ENCODE data around the gene PLAAT5.
"Not testable (repeated sequence)": the region's sequence is repeated elsewhere in the genome, so short reads cannot be mapped to it uniquely, and the experiment has no call there.

The PLAAT5 gene

DNA sequence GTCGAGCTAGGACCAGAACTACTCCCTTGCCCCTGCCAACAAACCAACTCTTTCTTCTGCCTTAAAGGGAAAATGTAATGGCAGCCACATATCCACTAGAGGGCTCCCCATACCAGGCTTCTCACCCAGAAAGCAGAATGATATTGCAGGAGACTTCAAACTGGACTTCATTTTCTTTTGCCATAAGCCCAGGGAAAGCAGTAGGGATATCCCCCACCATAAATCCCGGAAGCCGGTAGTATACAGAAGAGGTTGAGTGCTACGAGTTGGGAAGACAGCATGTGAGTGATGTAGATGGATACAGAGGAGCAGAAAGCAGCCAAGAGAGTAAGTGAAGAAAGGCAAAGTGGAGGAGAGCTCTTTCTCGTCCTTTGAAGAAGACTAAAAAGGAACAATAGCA lies 12.1 kb downstream of the PLAAT5 start:
- DNase-seq (ENCODE audit: low read depth): peak; percentile 83

- DNase-seq (ENCODE audit: low read depth): no peak
These were observed 14.3 kb downstream of the PLAAT5 start for GRCh38 chr11:63476618-63477017.

DNA sequence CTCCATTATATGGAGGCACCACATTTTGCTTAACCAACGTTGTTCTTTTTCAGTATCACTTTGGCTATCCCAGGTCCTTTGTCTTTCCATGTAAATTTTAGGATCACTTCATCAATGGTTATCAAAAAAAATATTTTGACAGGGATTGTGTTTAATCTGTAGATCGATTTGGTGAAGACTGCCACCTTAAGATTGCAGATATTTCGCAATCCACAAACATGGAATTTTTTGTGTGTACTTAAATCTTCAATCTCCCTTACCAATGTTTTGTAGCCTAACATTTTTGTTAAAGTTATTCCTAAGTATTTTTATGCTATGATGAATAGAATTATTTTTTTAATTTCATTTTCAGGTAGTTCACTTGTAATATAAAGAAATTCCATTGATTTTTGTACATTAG lies 18.6 kb downstream of the PLAAT5 start:
- no peak for DNase-seq (ENCODE audit: low read depth)

GRCh38 chr11:63470311-63470710 lies 20.7 kb downstream of the PLAAT5 start:
- no peak for DNase-seq (ENCODE audit: low read depth)

- DNase-seq (ENCODE audit: low read depth): no peak
These were observed 28.8 kb downstream of the PLAAT5 start for GRCh38 chr11:63462137-63462536.

- DNase-seq (ENCODE audit: low read depth): no peak
These were observed 31.4 kb downstream of the PLAAT5 start for GRCh38 chr11:63459586-63459985.

- no peak for DNase-seq (ENCODE audit: low read depth)
These were observed 42.3 kb downstream of the PLAAT5 start for GRCh38 chr11:63448646-63449045.

DNA sequence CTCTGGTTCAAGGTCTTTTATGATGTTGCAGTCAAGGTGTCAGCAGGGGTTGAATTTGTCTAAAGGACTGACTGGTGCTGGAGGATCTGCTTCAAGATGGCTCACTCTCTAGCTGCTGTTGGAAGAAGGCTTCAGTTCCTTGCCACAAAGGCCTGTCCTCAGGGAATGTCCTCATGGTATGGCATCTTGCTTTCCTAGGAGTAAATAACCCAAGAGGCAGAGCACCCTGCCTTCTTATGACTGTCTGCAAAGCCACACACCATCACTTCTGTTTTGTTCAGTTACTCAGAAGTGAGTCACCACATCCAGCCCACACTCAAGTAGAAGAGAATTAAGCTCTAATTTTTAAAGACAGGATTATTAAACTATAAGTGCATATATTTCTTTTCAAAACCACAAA lies 45.2 kb downstream of the PLAAT5 start:
- peak; percentile 65 for DNase-seq (ENCODE audit: low read depth)

DNA sequence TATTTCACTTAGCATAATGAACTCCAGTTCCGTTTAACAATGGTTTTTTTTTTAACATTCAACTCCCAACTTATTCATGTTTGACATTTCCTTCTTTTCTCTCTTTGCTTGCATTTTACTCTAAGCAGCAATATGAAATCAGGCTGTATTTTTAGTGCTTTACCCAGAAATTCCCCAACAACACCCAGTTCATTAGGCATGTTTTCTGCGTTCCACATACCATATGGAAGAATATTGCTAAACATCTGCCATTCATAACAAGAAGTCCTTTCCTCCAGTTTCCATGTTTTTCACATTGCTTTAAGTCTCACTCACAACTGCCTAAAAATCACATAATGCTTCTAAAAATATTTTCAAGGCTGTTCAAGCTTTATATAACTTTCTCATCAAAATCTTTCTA lies 45.8 kb downstream of the PLAAT5 start:
- DNase-seq (ENCODE audit: low read depth): no peak

DNA sequence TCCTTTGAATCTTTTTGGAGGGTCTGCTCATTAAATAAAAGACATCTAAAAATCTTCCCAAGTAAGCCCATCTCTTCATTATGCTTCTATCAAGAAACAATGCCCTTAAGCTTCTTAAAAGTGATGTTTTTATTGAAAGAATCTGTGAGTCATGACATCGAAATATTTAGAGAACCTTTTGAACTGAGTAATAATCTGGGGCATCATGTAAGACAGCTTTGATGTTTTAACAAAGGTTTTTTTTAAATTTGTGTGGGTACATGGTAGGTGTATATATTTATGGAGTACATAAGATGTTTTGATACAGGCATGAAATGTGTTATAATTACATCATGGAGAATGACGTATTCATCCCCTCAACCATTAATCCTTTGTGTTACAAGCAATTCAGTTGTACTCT lies 46.8 kb downstream of the PLAAT5 start:
- DNase-seq (ENCODE audit: low read depth): peak; percentile 10

GRCh38 chr11:63443714-63444113 lies 47.3 kb downstream of the PLAAT5 start:
- DNase-seq (ENCODE audit: low read depth): no peak

DNA sequence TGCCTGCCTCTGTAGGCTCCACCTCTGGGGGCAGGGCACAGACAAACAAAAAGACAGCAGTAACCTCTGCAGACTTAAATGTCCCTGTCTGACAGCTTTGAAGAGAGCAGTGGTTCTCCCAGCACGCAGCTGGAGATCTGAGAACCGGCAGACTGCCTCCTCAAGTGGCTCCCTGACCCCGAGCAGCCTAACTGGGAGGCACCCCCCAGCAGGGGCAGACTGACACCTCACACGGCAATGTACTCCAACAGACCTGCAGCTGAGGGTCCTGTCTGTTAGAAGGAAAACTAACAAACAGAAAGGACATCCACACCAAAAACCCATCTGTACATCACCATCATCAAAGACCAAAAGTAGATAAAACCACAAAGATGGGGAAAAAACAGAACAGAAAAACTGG lies 55.1 kb downstream of the PLAAT5 start:
- not testable (repeated sequence) for DNase-seq (ENCODE audit: low read depth)

GRCh38 chr11:63435351-63435750 lies 55.6 kb downstream of the PLAAT5 start:
- not testable (repeated sequence) for DNase-seq (ENCODE audit: low read depth)

- not testable (repeated sequence) for DNase-seq (ENCODE audit: low read depth)
These were observed 60.2 kb downstream of the PLAAT5 start for GRCh38 chr11:63430731-63431130.

DNA sequence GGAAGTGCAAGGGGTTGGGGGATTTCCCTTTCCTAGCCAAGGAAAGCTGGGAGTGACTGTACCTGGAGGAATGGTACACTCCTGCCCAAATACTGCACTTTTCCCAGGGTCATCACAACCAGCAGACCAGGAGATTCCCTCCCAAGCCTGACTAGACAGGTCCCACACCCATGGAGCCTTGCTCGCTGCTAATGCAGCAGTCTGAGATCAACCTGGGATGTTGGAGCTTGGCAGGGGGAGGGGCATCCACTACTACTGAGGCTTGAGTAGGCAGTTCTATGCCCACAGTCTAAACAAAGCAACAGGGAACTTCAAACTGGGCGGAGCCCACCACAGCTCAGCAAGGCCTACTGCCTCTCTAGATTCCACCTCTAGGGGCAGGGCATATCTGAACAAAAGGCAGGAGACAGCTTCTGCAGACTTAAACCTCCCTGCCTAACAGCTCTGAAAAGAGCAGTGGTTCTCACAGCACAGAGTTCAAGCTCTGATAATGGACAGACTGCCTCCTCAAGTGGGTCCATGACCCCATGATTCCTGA lies 62.9 kb downstream of the PLAAT5 start:
- DNase-seq (ENCODE audit: low read depth): no peak

GRCh38 chr11:63417174-63417852 lies 73.7 kb downstream of the PLAAT5 start:
- no peak for DNase-seq (ENCODE audit: low read depth)

Measured in iris pigment epithelial cell (primary cell).